GM20000 (cell line): ENCODE results near the gene DDI1.

Experiments used
- DNase-seq: peaks from one replicate; pipeline ENCODE4 v3.0.0; 2012; ENCODE audit warnings: low spot score
- TF ChIP-seq, protein P1 (sequence below): IDR thresholded peaks from 2 replicates; pipeline ENCODE4 v1.5.1; 2012; ENCODE audit warnings: mild to moderate bottlenecking, control low read depth; ENCODE audit errors: extremely low read depth, missing control alignments

Gene DDI1

DNA sequence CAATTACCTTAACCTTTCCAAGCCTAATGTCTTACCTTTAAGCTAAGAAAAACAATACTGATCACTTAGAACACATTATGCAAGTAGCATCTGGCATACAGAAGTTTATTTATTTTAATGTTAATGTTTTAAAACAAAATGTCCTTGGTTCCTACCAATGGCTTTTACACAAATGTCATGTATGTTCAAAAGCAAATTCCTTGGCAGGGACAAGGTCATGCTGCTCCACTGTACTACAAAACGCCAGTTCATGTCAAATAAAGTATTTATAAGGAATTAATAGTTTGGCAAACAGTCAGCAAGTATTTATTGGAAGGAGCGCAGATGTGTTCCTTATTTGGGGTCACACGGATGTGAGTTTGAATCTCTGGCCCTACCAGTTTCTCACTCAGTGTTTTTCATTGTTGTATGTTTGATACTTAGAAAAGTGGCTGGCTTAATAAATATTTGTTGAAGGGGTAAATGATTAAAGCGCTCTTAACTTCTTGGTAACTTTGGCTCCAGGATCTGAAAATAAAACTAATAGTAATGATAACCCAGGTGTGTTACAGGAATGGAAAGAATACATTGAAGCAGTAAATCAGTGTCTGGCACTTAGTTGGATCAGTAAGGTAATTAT is 18.6 kb downstream of the DDI1 start:
- TF ChIP-seq, protein P1, sequence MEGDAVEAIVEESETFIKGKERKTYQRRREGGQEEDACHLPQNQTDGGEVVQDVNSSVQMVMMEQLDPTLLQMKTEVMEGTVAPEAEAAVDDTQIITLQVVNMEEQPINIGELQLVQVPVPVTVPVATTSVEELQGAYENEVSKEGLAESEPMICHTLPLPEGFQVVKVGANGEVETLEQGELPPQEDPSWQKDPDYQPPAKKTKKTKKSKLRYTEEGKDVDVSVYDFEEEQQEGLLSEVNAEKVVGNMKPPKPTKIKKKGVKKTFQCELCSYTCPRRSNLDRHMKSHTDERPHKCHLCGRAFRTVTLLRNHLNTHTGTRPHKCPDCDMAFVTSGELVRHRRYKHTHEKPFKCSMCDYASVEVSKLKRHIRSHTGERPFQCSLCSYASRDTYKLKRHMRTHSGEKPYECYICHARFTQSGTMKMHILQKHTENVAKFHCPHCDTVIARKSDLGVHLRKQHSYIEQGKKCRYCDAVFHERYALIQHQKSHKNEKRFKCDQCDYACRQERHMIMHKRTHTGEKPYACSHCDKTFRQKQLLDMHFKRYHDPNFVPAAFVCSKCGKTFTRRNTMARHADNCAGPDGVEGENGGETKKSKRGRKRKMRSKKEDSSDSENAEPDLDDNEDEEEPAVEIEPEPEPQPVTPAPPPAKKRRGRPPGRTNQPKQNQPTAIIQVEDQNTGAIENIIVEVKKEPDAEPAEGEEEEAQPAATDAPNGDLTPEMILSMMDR, result no peak
- no peak for DNase-seq

DNA sequence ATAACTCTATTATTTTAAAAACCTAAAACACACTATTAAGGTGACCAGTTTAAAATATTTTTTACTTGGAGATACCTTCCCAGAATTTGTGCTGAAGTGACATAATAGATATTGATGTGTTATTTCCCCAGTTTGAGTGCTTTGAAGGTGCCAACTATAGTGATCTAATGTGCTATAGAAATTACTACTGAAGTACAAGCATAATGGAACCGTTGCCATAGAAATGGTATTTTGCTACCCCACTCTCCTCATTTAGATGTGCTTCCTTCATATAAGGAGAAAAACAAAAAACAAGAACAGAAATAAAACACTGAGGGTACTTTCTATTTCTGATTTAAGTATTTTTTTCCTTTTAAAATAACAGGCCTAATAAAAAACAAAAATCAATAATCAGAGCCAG is 19.2 kb downstream of the DDI1 start:
- TF ChIP-seq, protein P1, result no peak
- DNase-seq, result no peak

DNA sequence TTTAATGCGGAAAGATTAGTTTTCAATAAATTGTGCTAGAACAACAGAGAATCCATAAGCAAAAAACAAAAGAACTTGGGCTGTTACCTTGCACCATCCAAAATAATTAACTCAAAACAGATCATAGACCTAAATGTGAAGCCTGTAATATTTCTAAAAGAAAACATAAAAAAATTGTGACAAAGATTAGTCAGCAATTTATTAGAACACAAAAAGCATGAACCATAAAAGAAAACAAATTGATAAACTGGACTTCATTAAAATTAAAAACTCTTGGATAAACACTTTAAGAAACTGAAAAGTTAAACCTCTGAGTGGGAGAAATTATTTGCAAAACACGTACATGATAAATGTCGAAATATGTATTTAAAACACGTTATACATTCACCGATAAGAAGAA is 21.5 kb downstream of the DDI1 start:
- no peak for DNase-seq
- TF ChIP-seq, protein P1, result no peak

DNA sequence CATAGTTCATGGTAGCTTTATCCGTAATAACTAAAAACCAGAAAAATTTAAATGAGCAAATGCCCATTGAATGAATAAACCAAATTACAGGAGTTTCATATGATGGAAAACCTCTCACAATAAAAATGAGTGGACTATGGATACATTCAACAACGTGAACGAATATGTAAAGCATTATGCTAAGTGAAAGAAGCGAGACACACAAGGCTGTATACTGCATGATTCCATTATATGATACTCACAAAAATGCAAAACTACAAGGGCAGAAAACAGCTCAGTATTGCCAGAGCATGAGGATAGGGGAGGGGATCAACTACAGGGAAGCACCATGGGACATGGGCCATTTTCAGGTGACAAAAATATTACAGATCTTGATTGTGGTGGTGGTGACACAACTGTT is 22.2 kb downstream of the DDI1 start:
- DNase-seq, result no peak
- TF ChIP-seq, protein P1, result no peak

DNA sequence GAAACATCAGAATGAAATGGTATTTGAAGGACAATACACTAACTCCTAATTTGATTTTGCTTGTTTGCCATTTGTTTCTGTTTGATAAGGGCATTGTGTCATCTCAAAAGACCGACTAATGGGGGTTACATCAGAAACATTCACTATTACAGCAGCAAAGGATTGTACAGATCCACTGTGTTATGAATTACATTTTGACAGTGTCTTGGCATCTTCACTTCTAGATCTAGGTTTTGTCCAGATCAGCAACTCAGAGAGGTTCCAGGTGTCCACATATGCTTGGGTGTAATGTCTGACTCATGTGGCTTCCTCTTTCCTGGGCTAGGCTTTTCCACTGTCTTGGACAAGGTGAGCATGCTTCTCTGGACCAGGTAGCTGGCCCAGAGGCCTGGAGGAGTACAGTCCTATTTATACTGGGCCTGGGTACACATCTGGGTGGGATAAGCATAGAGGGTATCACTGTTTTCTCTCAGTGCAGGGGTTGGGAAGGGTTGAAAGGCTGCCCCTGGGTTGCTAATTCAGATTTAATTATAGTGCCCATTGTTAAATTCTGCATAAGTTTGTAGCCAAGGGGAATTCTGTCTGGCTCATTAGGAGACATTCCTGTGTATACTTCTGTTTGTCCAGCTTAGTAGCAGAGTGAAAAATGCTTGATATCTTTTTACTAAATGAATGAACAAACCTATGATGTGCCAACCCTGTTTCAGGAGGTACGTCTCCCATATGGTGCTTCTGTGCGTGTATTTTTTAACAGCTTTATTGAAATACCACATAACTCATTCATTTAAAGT is 23.8 kb downstream of the DDI1 start:
- no peak for DNase-seq
- TF ChIP-seq, protein P1, result no peak

DNA sequence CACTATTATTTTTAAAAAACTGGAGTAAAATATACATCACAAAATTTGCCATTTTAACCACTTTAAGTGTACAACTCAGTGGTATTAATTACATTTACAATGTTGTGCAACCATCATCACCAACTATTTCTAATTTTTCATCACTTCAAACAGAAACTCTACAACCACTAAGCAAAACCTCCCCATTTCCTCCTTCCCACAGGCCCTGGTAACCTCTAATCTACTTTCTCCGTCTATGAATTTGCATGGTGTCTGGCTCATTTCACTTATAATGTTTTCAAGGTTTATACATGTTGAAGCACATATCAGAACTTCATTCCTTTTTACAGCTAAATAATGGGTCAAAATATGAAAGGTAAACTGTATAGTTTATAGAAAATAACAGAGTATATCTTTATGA is 24.4 kb downstream of the DDI1 start:
- TF ChIP-seq, protein P1, result no peak
- no peak for DNase-seq

DNA sequence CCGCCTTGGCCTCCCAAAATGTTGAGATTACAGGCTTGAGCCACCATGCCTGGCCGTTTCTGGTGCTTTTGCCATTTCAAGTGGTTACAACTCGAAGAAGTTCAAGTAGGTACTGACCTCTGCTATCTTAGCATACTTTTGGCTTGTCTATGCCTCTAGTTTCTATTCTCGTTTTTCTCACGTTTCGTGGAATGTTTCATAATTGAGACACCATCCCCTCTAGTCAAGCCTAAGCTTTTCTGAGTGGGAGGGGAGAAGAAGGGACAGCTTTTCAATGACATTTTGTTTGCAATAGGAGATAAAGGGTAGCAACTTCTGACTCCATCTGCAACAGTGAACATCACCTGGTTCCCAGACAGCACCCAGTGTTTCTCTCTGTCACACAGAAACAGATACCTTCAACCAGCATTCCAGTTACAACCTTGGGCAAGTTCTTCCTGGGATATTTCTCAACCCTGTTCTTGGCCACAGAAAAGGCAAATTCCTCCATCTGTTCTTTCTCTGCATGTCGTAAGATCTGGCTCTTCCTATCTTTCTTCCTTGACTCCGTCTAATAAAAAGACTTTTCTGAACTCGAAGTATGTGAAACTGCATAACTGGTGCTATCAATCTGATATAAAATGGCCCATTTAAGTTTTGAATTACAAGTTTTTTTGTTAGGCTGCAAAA is 25.5 kb downstream of the DDI1 start:
- TF ChIP-seq, protein P1, result no peak
- no peak for DNase-seq
